NCI-H2227 (cell line): ENCODE results near the gene FAM184A.

Source experiments
- DNase-seq: peaks from one replicate; lab custom pipeline; 2025; ENCODE audit not compliant: unreplicated experiment; lab: John Stamatoyannopoulos, UW

Gene FAM184A

DNA sequence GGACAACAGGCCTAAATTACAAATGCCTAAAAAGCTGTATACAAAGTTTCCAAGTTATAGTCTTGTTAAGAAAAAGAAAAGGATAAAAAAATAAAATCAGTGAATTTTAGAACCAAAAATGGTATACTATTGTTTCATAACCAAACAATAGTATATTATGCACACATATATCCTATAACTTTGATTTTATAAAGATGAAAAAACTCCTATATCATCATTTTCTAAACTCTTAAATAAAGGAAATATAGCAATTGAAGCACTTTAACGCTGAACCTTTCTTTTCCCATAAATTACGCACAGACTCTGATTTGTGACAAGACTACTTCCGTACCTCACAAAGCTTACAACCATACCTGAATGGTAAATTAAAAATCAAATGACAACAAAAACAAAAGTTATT, 107.6 kb downstream of the FAM184A start:
- no peak for DNase-seq

DNA sequence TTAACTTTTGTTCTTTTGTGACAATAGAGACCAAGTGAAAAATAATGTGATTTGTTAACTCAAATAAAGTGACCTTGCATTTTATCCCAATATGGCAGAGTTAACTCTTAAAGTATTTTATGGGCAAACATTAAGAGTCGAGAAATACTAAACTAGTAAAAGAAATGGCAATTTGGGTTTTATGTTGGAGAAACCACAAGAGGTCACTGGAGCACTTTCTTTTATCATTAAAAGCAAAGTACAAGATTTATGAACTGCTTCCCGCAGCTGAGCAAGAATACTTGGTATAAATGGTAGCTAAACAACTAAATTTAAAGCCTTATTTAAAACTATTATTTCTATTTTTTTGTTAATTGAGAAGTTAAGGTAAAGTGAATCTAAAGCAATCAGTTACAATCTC, 110.0 kb downstream of the FAM184A start:
- peak; percentile 6 for DNase-seq

DNA sequence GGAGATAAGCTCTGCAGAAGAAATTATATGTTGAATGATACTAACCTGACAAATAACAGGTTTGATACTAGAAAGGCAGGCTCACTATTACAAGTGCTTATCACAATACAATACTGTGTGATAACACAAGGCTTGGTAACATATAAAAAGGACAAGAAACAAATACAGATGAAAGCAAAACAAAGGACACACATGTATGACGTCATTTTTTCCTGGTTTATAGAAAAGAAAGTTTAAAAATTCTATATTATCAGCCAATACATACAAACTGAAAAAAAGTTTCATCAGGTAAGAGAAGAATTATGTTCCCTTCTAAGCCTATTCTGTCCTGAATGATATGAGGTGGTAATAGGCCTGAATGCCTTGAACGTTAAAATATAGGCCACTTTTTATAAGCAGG, 111.2 kb downstream of the FAM184A start:
- DNase-seq, result no peak

DNA sequence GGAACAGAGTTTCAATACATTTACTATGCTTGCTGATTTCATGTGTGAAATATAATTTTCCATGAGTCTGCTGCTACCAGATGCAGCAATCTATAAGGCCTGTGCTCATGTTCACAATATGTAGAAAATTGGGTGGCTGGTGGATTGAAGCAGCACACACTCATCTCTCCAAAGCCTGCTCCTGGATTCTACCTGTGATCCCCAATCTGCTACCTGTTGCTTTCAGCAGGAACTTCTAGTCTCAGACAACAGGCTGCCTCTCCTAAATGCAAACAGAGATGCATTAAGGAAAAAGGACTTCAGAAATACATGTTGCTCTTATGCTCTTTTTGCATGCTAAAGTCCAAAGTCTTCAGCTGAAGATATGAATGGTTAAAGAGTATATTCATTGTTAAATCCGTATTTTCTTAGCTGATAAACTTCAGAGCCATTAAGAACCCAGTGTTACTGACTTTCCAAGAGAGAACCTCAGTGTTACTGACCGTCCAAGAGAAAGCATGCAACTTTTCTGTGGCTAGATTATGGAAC, 112.6 kb downstream of the FAM184A start:
- no peak for DNase-seq

DNA sequence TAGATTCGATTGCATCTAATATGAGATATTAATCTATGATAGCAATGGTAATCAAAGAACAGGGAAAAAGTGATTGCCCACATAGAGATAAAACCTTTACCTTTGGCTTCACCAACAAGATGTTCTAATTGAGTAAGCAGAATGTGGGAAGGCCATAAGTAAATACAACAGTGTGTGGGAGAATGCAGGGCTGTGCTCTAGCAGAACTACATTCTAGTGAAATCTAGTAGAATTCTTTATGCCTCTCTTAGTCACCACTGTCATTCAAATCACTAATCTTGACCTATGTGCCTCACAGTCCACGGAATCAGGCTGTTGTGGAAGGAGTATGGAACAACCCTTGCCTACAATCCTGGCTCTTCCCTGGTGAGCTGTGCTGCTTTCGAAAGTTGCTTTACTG, 113.1 kb downstream of the FAM184A start:
- no peak for DNase-seq

DNA sequence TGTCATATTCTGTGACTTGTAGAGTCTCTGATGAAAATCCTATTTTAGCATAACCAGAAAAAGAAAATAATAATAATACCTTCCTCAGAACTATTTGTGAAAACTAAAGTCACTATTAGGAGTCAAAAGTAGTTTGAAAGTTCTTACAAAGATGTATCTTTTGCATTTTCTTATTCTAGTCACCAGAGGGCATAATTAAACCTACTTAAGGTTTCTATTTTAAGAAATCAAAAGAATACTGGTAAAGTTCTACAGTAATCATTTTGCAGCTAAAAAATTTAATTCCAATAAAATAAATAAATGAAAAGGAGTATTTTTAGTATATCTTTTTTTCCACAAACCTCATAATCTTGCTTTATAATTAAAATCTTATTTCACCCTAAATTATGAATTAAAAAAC, 115.5 kb downstream of the FAM184A start:
- DNase-seq, result no peak

DNA sequence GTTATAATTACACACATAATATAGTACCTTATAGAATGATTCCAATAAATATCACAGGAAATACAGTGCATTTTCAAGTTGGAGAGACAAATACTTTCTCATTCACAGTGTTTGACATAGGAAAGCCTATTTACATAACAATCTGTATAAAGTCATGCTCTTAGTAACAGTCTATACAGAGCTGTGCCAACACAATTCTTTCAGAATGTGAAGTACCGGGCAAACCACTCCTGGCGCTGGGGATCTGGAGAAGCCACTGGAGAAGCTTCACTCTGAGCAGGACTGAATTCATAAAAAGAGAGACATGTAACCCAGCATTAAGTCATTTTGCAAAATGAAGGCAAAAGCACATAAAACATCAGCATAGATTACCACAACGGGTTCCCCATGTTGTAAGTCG, 118.6 kb downstream of the FAM184A start:
- DNase-seq, result no peak

DNA sequence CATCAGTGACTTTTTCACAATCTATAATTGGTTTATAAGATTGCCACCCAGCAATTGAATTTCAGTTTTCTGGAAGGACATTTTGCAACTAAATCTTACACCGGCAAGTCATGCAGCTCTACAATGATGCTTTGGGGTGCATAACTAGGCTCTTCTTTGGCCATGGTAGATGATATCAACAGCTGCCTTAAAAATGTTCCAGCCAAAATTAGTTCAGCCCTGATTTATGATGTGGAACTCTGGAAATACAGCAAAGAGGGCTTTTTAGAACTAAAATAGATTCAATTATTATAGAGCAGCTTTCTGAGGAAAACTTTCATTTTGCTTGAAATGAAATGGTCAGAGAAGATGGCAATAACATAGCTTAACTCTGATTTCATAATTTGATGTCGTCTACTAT, 125.1 kb downstream of the FAM184A start:
- DNase-seq, result no peak

DNA sequence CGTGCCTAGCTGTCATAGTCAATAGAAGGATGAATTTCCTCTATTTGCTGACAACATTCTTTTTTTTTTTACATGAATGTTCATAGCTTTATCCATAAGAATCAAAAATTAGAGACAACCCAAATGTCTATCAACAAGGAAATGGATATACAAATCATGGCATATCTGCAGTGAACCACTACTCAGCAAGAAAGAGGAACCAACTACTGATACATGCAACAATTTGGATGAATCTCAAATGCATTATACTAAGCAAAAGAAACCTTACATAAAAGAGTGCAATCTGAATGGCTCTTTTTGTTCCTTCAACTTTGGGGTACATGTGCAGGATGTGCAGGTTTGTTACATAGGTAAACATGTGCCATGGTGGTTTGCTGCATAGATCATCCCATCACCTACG, 125.8 kb downstream of the FAM184A start:
- no peak for DNase-seq

DNA sequence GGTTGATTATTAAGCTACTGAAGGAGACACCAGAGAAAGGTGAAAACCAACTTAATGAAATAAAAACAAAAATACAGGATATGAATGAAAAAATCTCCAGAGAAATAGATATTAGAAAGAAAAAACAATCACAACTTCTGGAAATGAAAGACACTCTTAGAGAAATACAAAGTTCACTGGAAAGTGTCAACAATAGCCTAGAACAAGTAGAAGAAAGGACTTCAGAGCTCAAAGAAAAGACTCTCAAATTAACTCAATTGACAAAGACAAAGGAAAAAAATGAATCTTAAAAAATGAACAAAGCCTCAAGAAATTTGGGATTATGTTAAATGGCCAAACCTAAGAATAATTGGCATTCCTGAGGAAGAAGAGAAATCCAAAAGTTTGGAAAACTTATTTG, 133.2 kb downstream of the FAM184A start:
- DNase-seq, result no peak

DNA sequence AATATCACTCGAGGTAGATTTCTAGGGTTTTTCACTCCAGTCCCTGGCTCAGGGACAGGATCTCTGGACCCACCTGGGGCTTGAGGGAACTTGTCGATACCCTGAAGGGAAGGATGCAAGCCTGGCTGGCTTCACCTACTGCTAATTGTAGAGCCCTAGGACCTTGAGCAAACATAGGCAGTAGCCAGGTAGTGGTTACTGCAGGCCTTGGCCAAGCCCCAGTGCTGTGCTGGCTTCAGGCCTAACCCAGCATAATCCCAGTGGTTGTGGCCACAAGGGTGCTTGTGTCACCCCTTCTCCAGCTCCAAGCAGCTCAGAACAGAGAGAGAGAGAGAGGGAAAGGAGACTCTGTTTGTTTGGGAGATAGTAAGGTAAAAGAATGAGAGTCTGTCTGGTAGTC, 137.7 kb downstream of the FAM184A start:
- DNase-seq, result no peak

DNA sequence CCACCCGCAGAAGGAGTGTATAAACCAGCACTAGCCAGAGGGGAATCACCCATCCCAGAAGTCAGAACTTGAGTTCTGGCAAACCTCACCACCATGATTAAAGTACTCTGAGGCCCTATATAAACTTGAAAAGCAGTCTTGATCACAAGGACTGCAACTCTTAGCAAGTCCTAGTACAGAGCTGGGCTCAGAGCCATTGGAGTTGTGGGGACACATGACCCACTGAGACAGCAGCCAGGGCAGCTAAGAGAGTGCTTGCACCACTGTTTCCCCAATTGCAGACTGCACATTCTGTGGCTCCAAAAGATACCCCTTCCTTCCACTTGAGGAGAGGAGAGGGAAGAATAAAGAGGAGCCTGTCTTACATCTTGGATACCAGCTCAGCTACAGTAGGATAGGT, 138.8 kb downstream of the FAM184A start:
- DNase-seq, result no peak

DNA sequence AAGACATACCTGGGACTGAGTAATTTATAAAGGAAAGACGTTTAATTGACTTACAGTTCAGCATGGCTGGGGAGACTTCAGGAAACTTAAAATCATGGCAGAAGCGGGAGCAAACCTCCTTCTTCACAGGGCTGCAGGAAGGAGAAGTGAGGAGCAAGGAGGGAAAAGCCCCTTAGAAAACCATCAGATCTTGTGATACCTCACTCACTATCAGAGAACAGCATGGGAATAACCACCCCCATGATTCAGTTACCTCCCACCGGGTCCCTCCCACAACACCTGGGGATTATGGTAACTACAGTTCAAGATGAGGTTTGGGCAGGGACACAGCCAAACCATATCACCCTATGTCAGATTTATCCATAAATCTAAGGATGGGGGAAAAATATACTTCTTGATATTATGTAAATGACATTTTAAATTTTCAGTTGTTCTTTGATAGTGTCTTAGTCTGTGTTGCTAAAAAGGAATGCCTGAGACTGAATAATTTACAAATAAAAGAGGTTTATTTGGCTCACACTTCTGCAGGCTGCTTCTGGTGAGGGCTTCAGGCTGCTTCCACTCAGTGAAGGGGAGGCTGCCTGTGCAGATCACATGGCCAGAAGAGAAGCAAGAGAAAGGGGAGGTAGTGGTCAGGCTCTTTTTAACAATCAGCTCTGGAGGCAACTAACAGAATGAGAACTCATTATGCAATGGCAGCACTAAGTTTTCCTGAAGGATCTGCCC, 142.3 kb downstream of the FAM184A start:
- DNase-seq, result no peak

DNA sequence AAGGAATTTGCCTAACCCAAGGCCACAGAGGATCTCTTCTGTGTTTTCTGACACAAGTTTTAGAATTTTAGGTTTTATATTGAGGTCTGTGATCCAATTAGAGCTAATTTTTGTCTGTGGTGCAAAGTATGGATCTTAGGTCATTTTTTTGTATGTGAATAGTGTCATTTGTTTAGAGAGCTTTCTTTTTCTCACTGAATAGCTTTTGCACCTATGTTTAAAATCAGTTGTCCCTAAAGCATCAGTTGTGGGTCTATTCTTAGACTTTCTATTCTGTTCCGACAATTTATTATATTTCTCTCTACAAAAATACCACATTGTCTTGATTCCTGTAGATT, 143.2 kb downstream of the FAM184A start:
- no peak for DNase-seq

DNA sequence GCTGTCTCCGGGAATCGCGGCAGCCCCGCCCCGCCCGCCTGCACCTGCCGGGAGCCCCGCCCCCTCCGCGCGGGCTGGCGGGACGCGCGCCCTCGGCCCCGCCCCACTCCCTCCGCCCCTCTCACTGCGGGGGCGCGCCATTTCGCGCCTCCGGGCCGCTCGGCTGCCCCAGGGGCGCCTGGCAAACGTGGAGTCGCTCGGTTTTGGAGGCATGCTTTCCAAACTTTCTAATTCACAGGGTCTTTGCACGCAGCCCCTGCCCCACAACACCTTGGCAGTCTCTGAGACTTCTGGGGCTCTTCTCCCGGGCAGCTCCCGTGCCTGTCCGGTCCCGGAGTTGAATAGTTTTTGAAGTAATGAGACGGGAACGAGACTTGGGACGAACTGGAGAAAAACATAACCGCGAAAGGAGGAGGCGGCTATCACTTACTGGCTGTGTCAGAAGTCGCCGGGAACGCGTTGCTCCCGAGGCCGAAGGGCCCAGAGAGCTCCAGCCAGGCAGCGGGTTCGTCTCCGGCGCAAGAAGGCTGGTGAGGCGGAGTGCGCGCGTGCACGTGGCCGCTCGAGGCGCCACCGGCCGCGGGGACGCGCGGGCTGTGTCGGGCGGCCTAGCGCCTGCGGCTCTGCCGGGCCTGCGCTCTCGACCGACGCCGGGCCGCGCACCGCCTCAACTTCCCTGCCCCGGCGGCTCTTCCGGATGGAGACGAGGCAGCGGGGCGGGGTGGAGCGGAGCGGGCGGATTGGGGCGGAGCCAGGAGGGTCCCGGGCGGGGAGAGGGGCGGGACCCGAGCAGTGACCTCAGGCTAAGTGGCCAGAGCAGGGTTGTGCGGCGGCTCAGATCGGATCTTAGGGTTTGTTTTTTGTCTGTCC, 143.8 kb downstream of the FAM184A start, which contains the start of gene MCM9:
TSS of gene MCM9 (minus strand) at position 699 of the 870 bp plus-strand sequence. CDS start 3,436 bp downstream, outside the sequence.
- peak; percentile 92 for DNase-seq

DNA sequence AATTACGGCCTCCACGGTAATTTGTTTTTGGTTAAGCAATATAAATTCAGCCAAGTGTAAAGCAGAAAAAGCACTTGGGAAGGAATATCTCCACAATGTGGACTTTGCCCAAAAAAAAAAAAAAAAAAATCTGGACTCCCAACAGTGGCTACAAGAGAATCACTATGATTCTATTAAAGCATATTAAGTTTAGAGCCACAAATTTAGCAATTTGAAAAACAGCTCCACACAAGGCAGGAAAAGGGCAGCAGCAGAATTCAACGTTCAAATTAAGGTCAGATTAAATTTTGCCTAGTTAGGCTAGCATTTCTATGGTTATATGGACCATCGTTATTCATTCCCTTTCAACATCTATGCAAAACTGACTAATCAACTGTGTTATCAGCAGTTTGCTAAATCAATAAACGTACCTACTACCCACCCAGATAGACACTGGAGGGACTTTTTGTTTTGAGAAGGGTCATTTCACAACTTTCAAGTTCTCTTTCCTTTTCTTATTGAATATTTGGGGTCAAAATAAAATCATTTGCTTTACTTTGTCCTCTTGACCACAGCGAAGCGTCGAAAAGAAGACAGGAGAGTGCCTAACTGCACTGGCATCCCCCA, 144.5 kb downstream of the FAM184A start:
- no peak for DNase-seq

DNA sequence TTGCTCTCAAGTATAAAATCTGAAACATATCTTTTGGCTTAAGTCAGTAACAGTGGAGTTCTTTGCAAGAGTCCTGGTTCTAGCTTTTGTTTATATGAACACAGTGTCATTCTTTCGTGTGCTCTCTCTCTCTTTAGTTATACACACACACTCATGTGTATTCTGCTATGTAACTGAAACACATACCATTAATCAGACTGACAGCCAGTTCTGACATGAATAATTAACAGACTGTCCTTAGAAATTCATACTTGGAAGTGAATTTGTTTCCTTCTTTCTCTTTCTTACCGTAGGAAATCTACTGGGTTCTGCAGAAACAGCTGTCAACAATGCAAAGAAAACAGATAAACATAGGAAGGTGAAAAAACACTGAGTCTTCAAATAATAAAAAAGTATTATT, 146.0 kb downstream of the FAM184A start:
- DNase-seq, result no peak

DNA sequence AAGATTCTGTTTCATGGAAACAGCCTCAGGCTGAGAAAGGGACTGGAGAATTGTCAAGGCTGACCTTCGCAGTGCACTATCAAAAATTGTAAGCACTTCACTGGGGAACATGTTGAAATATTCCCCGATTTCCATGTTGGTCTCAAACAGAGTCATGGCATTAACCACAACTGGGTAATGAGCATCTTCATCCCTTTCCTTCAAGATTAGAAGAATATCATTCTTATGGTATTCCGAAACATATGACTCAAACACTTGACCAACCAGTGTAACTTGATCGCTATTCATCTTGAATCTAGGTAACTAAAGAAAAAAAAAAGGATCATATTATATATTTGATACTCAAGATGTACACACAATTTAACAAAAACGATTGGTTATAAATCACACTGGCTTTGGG, 147.0 kb downstream of the FAM184A start:
- no peak for DNase-seq

DNA sequence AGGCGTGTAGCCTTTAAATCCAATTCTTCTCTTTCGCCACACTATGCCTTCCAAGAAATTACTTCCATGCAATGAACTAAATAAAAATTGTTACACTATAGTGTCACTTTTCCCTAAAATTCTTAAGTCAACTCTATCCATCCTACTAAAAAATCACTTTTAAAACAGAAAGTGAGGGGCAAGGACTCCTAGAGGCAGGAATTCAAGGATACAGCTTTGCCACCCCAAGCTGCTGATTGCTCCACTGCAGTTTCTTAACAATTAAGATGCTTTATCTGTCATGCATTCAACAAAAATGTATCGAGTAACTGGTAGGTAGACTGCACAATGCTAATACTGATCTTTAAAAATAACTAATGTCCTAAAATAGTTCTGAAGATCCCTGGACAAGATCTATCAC, 147.8 kb downstream of the FAM184A start:
- DNase-seq, result no peak

DNA sequence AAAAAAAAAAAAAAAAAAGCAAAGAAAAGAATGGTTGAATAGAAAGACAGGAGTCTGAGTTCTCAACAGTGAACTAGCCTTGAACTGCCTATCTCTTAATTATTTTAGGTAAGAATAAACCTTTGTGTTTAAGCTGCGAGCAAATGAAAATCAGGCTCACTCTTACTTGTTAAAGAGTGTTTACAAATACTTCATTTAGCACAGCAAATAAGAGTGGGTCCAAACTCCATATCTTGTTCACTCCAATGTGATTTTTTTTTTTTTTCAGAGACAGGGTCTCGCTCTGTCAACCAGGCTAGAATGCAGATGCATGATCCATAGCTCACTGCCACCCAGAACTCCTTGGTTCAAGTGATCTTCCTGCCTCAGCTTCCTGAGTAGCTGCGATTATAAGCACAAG, 155.4 kb downstream of the FAM184A start:
- DNase-seq, result no peak

DNA sequence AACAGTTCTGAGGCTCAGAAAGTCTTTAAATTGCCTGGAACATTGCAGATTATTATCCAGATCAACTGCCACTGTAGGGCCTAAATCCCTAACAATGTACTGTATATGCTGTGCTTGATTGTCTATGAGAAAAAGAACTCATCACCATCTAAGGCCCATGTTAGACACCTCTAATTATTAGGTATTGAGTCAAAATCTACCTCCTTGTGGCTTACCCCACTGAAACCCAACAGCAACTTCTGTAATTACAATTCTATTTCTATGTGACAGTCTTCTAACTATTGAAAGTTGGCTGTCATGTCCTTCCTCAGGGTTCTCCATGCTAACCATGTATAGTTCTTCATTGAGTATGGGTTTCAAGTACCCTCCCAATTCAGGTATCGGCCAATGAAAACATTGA, 157.4 kb downstream of the FAM184A start:
- no peak for DNase-seq

DNA sequence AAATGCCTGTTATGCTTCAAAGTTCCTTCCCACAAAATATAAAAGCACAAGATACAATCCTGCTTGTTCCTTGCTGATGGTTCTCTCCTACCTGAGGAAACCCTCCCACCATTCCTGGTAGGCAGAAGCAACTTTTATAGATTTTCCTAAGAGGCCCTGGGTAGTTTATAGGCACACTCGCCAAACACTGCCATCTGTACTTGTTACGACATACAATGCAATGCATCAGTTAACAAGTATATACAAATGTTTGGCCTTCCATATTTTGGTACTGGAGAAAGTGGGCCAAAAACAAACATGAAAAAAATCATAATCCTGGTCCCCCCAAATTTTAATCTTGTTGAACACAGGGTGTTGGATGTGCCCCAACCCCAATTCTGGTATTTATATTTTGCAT, 160.1 kb downstream of the FAM184A start:
- DNase-seq, result no peak
